Breast epithelium (tissue), 3 donors: ENCODE measurements around the gene CYP46A1.

Experiments
- POLR2A ChIP-seq: fragments of 450-650 bp; IDR thresholded peaks from one replicate; pipeline ENCODE4 v1.6.1; 2016; ENCODE audit warnings: antibody characterized with exemption, mild to moderate bottlenecking, moderate library complexity
- TF ChIP-seq, protein P1 (sequence below), 3 donors: fragments of 450-650 bp; IDR thresholded peaks; one replicate each; pipeline ENCODE4 v1.5.1; 2016 to 2017; ENCODE audit warnings: antibody characterized with exemption in 3 of 3, mild to moderate bottlenecking in 3 of 3, moderate library complexity in 3 of 3

DNA sequence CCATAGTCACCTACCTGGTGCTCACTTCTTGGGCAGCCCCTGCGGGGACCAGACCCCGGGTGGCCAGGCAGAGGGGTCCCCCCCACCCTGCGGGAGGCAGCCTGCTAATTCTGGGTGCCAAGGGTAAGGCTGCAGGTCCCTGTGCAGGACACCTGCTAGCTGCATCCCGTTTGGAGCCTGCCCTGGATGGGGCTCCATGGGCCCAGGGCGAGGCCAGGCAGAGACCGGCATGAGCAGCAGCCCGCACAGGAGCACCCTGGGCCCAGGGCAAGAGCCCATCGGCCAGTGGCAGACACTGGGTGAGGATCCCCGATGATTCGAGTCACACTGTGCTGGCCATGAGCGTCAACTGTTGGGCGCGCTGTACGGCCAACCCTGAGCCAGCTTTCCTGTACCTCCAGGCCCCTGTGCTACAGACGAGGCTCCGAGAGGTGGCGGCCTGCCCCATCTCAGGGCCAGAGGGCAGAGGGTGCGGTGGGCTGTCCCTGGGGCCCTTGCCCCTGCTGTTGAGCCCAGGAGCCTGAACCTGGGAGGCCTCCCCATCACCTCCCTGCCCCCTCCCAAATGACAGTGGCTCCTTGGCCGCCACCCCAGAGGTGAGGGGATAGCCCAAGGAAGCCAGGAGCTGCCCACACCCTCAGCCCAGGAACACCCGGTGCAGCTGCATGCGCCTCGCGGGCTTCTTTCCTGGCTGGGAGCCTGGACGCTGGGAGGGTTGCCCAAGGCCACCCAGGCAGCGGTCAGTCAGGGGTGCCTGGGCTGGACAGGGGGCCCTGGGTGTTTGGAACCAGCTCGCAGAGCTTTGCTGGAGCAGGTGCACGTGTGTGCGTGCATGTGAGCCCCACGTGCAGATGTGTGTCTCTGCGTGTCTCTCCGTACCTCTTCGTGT, 47.7 kb downstream of the CYP46A1 start:
- TF ChIP-seq, protein P1, sequence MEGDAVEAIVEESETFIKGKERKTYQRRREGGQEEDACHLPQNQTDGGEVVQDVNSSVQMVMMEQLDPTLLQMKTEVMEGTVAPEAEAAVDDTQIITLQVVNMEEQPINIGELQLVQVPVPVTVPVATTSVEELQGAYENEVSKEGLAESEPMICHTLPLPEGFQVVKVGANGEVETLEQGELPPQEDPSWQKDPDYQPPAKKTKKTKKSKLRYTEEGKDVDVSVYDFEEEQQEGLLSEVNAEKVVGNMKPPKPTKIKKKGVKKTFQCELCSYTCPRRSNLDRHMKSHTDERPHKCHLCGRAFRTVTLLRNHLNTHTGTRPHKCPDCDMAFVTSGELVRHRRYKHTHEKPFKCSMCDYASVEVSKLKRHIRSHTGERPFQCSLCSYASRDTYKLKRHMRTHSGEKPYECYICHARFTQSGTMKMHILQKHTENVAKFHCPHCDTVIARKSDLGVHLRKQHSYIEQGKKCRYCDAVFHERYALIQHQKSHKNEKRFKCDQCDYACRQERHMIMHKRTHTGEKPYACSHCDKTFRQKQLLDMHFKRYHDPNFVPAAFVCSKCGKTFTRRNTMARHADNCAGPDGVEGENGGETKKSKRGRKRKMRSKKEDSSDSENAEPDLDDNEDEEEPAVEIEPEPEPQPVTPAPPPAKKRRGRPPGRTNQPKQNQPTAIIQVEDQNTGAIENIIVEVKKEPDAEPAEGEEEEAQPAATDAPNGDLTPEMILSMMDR (IDR thresholded peaks at IDR 0.05): no peak
- no peak for TF ChIP-seq POLR2A
